ENCODE results near the gene SMYD3. TPM values are rescaled to one million over a fixed set of nuclear protein-coding genes. Genes with fewer than 3 reads are reported as not detected.

Gene SMYD3
- total and polyA plus RNA-seq, 2 of the 13 experiments (the other 11 are each of a cell fraction or from before 2014, with no cell fraction given), result 27.7 to 35.8 TPM

DNA sequence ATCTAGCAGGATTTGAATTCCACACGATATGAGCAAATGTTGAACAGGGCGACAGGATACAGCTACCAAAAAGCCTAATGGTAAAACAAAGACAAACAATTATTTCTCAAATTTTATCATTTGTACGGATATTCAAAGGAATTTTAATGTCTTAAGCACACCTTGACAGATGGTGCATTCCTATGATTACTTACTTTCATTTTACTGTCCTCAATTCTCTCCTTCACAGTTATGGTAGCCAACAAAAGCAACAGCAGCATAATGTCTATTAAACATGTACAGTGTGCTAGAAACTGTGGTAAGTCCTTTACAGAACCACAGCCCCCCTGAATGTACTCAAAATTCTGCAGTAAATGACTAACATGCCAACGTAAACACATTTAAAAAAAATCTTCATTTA is 365.8 kb downstream of the SMYD3 start (continued):
- TF ChIP-seq, protein P1, sequence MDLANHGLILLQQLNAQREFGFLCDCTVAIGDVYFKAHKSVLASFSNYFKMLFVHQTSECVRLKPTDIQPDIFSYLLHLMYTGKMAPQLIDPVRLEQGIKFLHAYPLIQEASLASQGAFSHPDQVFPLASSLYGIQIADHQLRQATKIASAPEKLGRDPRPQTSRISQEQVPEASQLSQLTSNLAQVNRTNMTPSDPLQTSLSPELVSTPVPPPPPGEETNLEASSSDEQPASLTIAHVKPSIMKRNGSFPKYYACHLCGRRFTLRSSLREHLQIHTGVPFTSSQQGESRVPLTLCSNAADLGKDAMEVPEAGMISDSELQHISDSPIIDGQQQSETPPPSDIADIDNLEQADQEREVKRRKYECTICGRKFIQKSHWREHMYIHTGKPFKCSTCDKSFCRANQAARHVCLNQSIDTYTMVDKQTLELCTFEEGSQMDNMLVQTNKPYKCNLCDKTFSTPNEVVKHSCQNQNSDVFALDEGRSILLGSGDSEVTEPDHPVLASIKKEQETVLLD (CRISPR knock-in tag; IDR thresholded peaks at IDR 0.05; ENCODE audit: low read depth), result no peak
- TF ChIP-seq CBX1 (IDR thresholded peaks at IDR 0.05; ENCODE audit: low read depth) (no peak), SRF (IDR thresholded peaks at IDR 0.05; ENCODE audit: low read depth, low read length) (no peak), TSC22D2 (CRISPR knock-in tag; IDR thresholded peaks at IDR 0.05; ENCODE audit: borderline replicate concordance) (no peak), ZNF256 (CRISPR knock-in tag; conservative IDR thresholded peaks at IDR 0.05) (no peak), ZFP41 (CRISPR knock-in tag; IDR thresholded peaks at IDR 0.05; ENCODE audit: borderline replicate concordance) (no peak), ZNF350 (CRISPR knock-in tag; IDR thresholded peaks at IDR 0.05; ENCODE audit: borderline replicate concordance, low read depth) (no peak), NCOR1 (IDR thresholded peaks at IDR 0.05; ENCODE audit: borderline replicate concordance, low read length) (no peak), ZNF24 (IDR thresholded peaks at IDR 0.05) (no peak), FOXM1 (CRISPR knock-in tag; IDR thresholded peaks at IDR 0.05) (no peak)
- TF ChIP-seq, protein P2, sequence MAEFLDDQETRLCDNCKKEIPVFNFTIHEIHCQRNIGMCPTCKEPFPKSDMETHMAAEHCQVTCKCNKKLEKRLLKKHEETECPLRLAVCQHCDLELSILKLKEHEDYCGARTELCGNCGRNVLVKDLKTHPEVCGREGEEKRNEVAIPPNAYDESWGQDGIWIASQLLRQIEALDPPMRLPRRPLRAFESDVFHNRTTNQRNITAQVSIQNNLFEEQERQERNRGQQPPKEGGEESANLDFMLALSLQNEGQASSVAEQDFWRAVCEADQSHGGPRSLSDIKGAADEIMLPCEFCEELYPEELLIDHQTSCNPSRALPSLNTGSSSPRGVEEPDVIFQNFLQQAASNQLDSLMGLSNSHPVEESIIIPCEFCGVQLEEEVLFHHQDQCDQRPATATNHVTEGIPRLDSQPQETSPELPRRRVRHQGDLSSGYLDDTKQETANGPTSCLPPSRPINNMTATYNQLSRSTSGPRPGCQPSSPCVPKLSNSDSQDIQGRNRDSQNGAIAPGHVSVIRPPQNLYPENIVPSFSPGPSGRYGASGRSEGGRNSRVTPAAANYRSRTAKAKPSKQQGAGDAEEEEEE (CRISPR knock-in tag; IDR thresholded peaks at IDR 0.05; ENCODE audit: borderline replicate concordance), result no peak

DNA sequence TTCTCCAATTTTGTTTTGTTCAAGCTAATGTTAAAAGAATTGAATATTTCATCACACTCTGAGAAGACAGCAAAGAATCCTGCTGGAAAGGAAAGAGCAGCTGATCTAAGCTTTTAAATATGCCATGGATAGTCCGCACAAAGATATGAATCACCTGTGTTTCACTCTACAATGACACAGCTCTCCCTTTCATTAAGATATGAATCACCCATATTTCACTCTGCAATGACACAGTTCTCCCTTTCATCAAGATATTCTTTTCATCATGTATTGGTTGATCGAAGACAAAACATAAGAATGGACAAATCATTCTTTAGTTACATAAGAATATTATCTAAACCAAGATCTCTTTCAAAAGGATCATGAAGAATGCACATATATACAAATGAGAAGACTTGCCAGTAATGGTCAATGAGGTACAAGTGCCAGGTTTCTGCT is 367.3 kb downstream of the SMYD3 start:
- Histone ChIP-seq H3K4me1 (ENCODE audit: insufficient read depth, low read length) (no peaks in the 10 kb centered on the region), H3K36me3 (replicated peaks in 1 of 2; ENCODE audit: control insufficient read depth in 1 of 2, insufficient read depth in 2 of 2, low read length in 2 of 2) (no peaks in the 10 kb centered on the region), H2AFZ (ENCODE audit: low read length) (no peak overlapping the region), H3K79me2 (ENCODE audit: insufficient read depth, low read length) (no peaks in the 10 kb centered on the region), H3K4me3 (replicated peaks in 1 of 3; ENCODE audit: insufficient read depth in 1 of 3, low read depth in 2 of 3, low read length in 3 of 3) (no peak overlapping the region), H3K4me2 (ENCODE audit: low read depth, low read length) (no peak overlapping the region), H4K20me1 (ENCODE audit: insufficient read depth, low read length) (no peaks in the 10 kb centered on the region), H3K27ac (ENCODE audit: extremely low read length, insufficient read depth, low read length) (no peak overlapping the region), H3K27me3 (ENCODE audit: control insufficient read depth in 1 of 2, insufficient read depth in 2 of 2, low read length in 2 of 2) (no peaks in the 10 kb centered on the region), H3K9me3 (ENCODE audit: low read length) (no peaks in the 10 kb centered on the region), H3K9ac (ENCODE audit: insufficient read depth, low read depth, low read length) (no peak overlapping the region)
- ATAC-seq, result no peak
- DNase-seq (ENCODE audit: low spot score), result peak; percentile 33
- WGBS (ENCODE audit: low lambda C conversion rate), result 86% methylated on average over 2 of the region's 2 CpGs
- ChIA-PET POLR2A (no interaction called here), CTCF (ENCODE audit: low intra/inter-chr PET ratio, low total read pairs) (no interaction called here)
- BruUV-seq (replicated peaks), result no TSS peak
- in situ Hi-C loops (cut with HindIII; ENCODE audit: extremely low pct_ligation_motif_present, low pct_unique_long_range_greater_than_20kb) (no loop called here), intact Hi-C loops (cut with micrococcal nuclease; ENCODE audit: unreplicated experiment) (no loop called here)
- no peak for FAIRE-seq
- no peak for TF ChIP-seq ZNF282 (IDR thresholded peaks at IDR 0.05; ENCODE audit: partially characterized antibody)
- TF ChIP-seq, protein P3, sequence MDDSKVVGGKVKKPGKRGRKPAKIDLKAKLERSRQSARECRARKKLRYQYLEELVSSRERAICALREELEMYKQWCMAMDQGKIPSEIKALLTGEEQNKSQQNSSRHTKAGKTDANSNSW (CRISPR knock-in tag; IDR thresholded peaks at IDR 0.05; ENCODE audit: borderline replicate concordance), result no peak
- TF ChIP-seq EED (CRISPR knock-in tag; IDR thresholded peaks at IDR 0.05), result no peak
- no peak for TF ChIP-seq ZMAT3 (CRISPR knock-in tag; conservative IDR thresholded peaks at IDR 0.05)
- TF ChIP-seq PCBP1 (IDR thresholded peaks at IDR 0.05; ENCODE audit: borderline replicate concordance, low read depth, low read length), result no peak
- TF ChIP-seq, protein P4, sequence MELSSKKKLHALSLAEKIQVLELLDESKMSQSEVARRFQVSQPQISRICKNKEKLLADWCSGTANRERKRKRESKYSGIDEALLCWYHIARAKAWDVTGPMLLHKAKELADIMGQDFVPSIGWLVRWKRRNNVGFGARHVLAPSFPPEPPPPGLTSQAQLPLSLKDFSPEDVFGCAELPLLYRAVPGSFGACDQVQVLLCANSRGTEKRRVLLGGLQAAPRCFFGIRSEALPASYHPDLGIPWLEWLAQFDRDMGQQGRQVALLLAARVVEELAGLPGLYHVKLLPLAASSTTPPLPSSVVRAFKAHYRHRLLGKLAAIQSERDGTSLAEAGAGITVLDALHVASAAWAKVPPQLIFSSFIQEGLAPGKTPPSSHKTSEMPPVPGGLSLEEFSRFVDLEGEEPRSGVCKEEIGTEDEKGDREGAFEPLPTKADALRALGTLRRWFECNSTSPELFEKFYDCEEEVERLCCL (CRISPR knock-in tag; IDR thresholded peaks at IDR 0.05; ENCODE audit: borderline replicate concordance), result no peak
- TF ChIP-seq, protein P5, sequence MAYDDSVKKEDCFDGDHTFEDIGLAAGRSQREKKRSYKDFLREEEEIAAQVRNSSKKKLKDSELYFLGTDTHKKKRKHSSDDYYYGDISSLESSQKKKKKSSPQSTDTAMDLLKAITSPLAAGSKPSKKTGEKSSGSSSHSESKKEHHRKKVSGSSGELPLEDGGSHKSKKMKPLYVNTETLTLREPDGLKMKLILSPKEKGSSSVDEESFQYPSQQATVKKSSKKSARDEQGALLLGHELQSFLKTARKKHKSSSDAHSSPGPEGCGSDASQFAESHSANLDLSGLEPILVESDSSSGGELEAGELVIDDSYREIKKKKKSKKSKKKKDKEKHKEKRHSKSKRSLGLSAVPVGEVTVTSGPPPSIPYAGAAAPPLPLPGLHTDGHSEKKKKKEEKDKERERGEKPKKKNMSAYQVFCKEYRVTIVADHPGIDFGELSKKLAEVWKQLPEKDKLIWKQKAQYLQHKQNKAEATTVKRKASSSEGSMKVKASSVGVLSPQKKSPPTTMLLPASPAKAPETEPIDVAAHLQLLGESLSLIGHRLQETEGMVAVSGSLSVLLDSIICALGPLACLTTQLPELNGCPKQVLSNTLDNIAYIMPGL (CRISPR knock-in tag; IDR thresholded peaks at IDR 0.05; ENCODE audit: borderline replicate concordance in 1 of 2, low read depth in 1 of 2), result no peak
